HepG2 (cell line): ENCODE measurements around the gene GSDME. TPM values are rescaled to one million over a fixed set of nuclear protein-coding genes. Genes with fewer than 3 reads are reported as not detected.

Experiments used
- ATAC-seq: fragments of 200-7000 bp; cut with Tn5 transposase; 3 replicates; pipeline ENCODE4 v1.9.1; 2020; ENCODE audit warnings: mild to moderate bottlenecking, moderate library complexity
- BruUV-seq: library from RNA; stranded (reverse); fragments of 400-500 nt; replicated peaks from 2 replicates; lab custom pipeline; 2021; lab: Mats Ljungman, UMichigan
- CTCF ChIA-PET: fragments of 300-600 bp; formaldehyde crosslinking; extraction: SDS; loops from one replicate; lab custom pipeline; 2021; ENCODE audit warnings: low total read pairs, inconsistent platforms, low intra/inter-chr PET ratio; lab: Yijun Ruan, JAX
- POLR2A ChIA-PET: fragments of 350-600 bp; sonication (Branson Sonifier 250); formaldehyde crosslinking; loops from one replicate; lab custom pipeline; 2020; ENCODE audit warnings: antibody characterized with exemption, inconsistent platforms; lab: Yijun Ruan, JAX
- DNase-seq: peaks from one replicate; pipeline ENCODE4 v3.0.0-alpha.2; 2015; ENCODE audit warnings: low spot score
- FAIRE-seq: peaks from 3 replicates; lab custom pipeline; 2011; peaks lifted over from hg19 to GRCh38; lab: Jason Lieb, UNC
- H2AFZ ChIP-seq: one replicate; pipeline ENCODE4 v1.6.1; 2011; ENCODE audit warnings: low read length, inconsistent platforms
- H3K27ac ChIP-seq: fragments of 300-600 bp; 3 replicates; pipeline ENCODE4 v1.8.0; 2011; ENCODE audit warnings: mixed run types, mild to moderate bottlenecking, mixed read lengths, low read length, inconsistent platforms; ENCODE audit not compliant: insufficient read depth; ENCODE audit errors: extremely low read length
- H3K27me3 ChIP-seq, 2 experiments: fragments of 200-600 bp in 1 of 2; 2 replicates in 1 of 2; 3 replicates in 1 of 2; pipeline versions ENCODE4 v1.6.0 to v1.8.0; 2011; ENCODE audit warnings: low read length in 2 of 2, mild to moderate bottlenecking in 2 of 2, moderate library complexity in 2 of 2, inconsistent platforms in 1 of 2; ENCODE audit not compliant: insufficient read depth in 2 of 2, control insufficient read depth in 1 of 2
- H3K36me3 ChIP-seq, 2 experiments: fragments of 200-600 bp in 1 of 2; replicated peaks in 1 of 2; 2 replicates in 1 of 2; 3 replicates in 1 of 2; pipeline versions ENCODE4 v1.5.1 to v1.8.0; 2011; ENCODE audit warnings: low read length in 2 of 2, inconsistent platforms in 1 of 2; ENCODE audit not compliant: insufficient read depth in 2 of 2, control insufficient read depth in 1 of 2
- H3K4me1 ChIP-seq: 2 replicates; pipeline ENCODE4 v1.5.1; 2012; ENCODE audit warnings: low read length, inconsistent platforms; ENCODE audit not compliant: insufficient read depth
- H3K4me2 ChIP-seq: 2 replicates; pipeline ENCODE4 v1.6.0; 2011; ENCODE audit warnings: low read depth, low read length, inconsistent platforms
- H3K4me3 ChIP-seq, 3 experiments: fragments of 200-600 bp in 1 of 3; sonication (generic), shearing (Covaris generic) in 1 of 3; replicated peaks in 1 of 3; 2 replicates each; pipeline ENCODE4 v1.5.1; 2011 to 2016; ENCODE audit warnings: low read length in 3 of 3, inconsistent platforms in 2 of 3, low read depth in 2 of 3, mild to moderate bottlenecking in 2 of 3, control low read depth in 1 of 3, mixed read lengths in 1 of 3; ENCODE audit not compliant: insufficient read depth in 1 of 3
- H3K79me2 ChIP-seq: one replicate; pipeline ENCODE4 v1.6.1; 2011; ENCODE audit warnings: low read length, inconsistent platforms; ENCODE audit not compliant: insufficient read depth
- H3K9ac ChIP-seq: 2 replicates; pipeline ENCODE4 v1.6.0; 2011; ENCODE audit warnings: mild to moderate bottlenecking, low read depth, low read length, inconsistent platforms; ENCODE audit not compliant: insufficient read depth
- H3K9me3 ChIP-seq: 2 replicates; pipeline ENCODE4 v1.5.1; 2012; ENCODE audit warnings: mild to moderate bottlenecking, low read length
- H4K20me1 ChIP-seq: 2 replicates; pipeline ENCODE4 v1.6.0; 2011; ENCODE audit warnings: inconsistent platforms, mild to moderate bottlenecking, low read length, moderate library complexity; ENCODE audit not compliant: insufficient read depth
- CHCHD3 ChIP-seq: sonication (generic); formaldehyde crosslinking; IDR thresholded peaks from 2 replicates; pipeline ENCODE4 v1.8.0; 2022; ENCODE audit warnings: mild to moderate bottlenecking, missing genetic modification reagents, moderate library complexity
- DPF2 ChIP-seq: sonication (generic); formaldehyde crosslinking; IDR thresholded peaks from 2 replicates; pipeline ENCODE4 v1.4.0; 2020; ENCODE audit warnings: mild to moderate bottlenecking, low read depth, missing genetic modification reagents, borderline replicate concordance
- JDP2 ChIP-seq: sonication (generic); formaldehyde crosslinking; IDR thresholded peaks from 2 replicates; pipeline ENCODE4 v1.8.1; 2022; ENCODE audit warnings: missing genetic modification reagents, borderline replicate concordance
- NBN ChIP-seq: fragments of 450-650 bp; conservative IDR thresholded peaks from 2 replicates; pipeline ENCODE4 v1.6.1; 2017
- PHF5A ChIP-seq: IDR thresholded peaks from one replicate; pipeline ENCODE4 v1.6.1; 2018; ENCODE audit warnings: low read depth, missing genetic modification reagents; ENCODE audit not compliant: unreplicated experiment
- RAD21 ChIP-seq: fragments of 450-650 bp; formaldehyde crosslinking; IDR thresholded peaks from 2 replicates; pipeline ENCODE4 v1.5.0; 2020; ENCODE audit warnings: mild to moderate bottlenecking
- RFX5 ChIP-seq: IDR thresholded peaks from 2 replicates; pipeline ENCODE4 v1.6.1; 2011; ENCODE audit warnings: low read depth, low read length, improper control_type of control experiment
- SETDB1 ChIP-seq: sonication (generic); formaldehyde crosslinking; IDR thresholded peaks from 2 replicates; pipeline ENCODE4 v1.5.1; 2020; ENCODE audit warnings: missing genetic modification reagents, mild to moderate bottlenecking, borderline replicate concordance
- SMARCE1 ChIP-seq: fragments of 450-650 bp; IDR thresholded peaks from 2 replicates; pipeline ENCODE4 v1.6.1; 2017; ENCODE audit warnings: borderline replicate concordance
- ZHX1 ChIP-seq: sonication (generic); formaldehyde crosslinking; IDR thresholded peaks from 2 replicates; pipeline ENCODE4 v1.8.1; 2022; ENCODE audit warnings: low read depth, mild to moderate bottlenecking, missing genetic modification reagents
- ZNF230 ChIP-seq: sonication (generic); formaldehyde crosslinking; IDR thresholded peaks from 2 replicates; pipeline ENCODE4 v1.4.0; 2020; ENCODE audit warnings: mild to moderate bottlenecking, missing genetic modification reagents
- ZNF672 ChIP-seq: sonication (generic); formaldehyde crosslinking; IDR thresholded peaks from 2 replicates; pipeline ENCODE4 v1.8.1; 2022; ENCODE audit warnings: missing genetic modification reagents
- ZNF703 ChIP-seq: sonication (generic); formaldehyde crosslinking; IDR thresholded peaks from 2 replicates; pipeline ENCODE4 v1.5.1; 2020; ENCODE audit warnings: missing genetic modification reagents, mild to moderate bottlenecking, moderate library complexity, borderline replicate concordance
- ZNF816 ChIP-seq: sonication (generic); formaldehyde crosslinking; IDR thresholded peaks from 2 replicates; pipeline ENCODE4 v1.8.0; 2022; ENCODE audit warnings: missing genetic modification reagents, mild to moderate bottlenecking, borderline replicate concordance
- ZNF891 ChIP-seq: sonication (generic); formaldehyde crosslinking; IDR thresholded peaks from 2 replicates; pipeline ENCODE4 v1.5.0; 2020; ENCODE audit warnings: mild to moderate bottlenecking, missing genetic modification reagents
- WGBS: methylation state at CpG from one replicate; pipeline ENCODE4 v1.1.6; 2017; ENCODE audit warnings: low lambda C conversion rate; 5-methylcytosine and 5-hydroxymethylcytosine counted together
- in situ Hi-C: cut with HindIII; loops from 2 replicates; pipeline ENCODE4 v1.10.0; 2017; ENCODE audit warnings: low pct_unique_long_range_greater_than_20kb; ENCODE audit not compliant: extremely low pct_ligation_motif_present
- intact Hi-C: fragments of 100-400 bp; cut with micrococcal nuclease; formaldehyde crosslinking; loops from one replicate; pipeline ENCODE4 v1.10.0; 2022; ENCODE audit not compliant: unreplicated experiment
- polyA plus RNA-seq, 8 experiments: library from polyadenylated mRNA; depleted of rRNA in 3 of 8; stranded (reverse) in 7 of 8; unstranded in 1 of 8; fragments of >200 nt; fragmentation: Illumina TruSeq in 4 of 8; extraction: Trizol in 4 of 8; gene quantifications; 2 replicates each; pipeline versions ENCODE4 v1.2.1 to v1.2.3, GENCODE V29; 2011 to 2016; ENCODE audit warnings: low read depth in 4 of 8, missing spikeins in 1 of 8, mixed read lengths in 1 of 8; ENCODE audit not compliant: insufficient read depth in 1 of 8
- total RNA-seq, 5 experiments: library from RNA; depleted of rRNA; stranded (reverse); fragments of >200 nt; fragmentation: Illumina TruSeq; extraction: Trizol; gene quantifications; 2 replicates each; pipeline ENCODE4 v1.2.3, GENCODE V29; 2016; ENCODE audit warnings: low read depth in 1 of 5

The GSDME gene
- total and polyA plus RNA-seq, 2 of the 13 experiments (the other 11 are each of a cell fraction or from before 2014, with no cell fraction given), result 19.2 to 28.2 TPM

GRCh38 chr7:24741679-24742505, 15.4 kb downstream of the GSDME start:
- intact Hi-C loops (no loop called here), in situ Hi-C loops (no loop called here)
- DNase-seq, result no peak
- no peak overlapping the region for H2AFZ ChIP-seq
- TF ChIP-seq SETDB1 (CRISPR knock-in tag), result no peak
- TF ChIP-seq DPF2, result no peak
- TF ChIP-seq RFX5, result no peak
- no peak for TF ChIP-seq ZHX1 (CRISPR knock-in tag)
- TF ChIP-seq SMARCE1, result no peak
- no peak for TF ChIP-seq NBN
- no peak for TF ChIP-seq RAD21 (CRISPR knock-in tag)
- no peak for TF ChIP-seq ZNF230
- TF ChIP-seq ZNF703 (CRISPR knock-in tag), result no peak
- TF ChIP-seq CHCHD3 (CRISPR knock-in tag), result no peak
- no peak for TF ChIP-seq JDP2 (CRISPR knock-in tag)
- TF ChIP-seq ZNF891 (CRISPR knock-in tag), result no peak
- TF ChIP-seq PHF5A (CRISPR knock-in tag), result no peak
- TF ChIP-seq ZNF816, result no peak
- no peak for TF ChIP-seq ZNF672 (CRISPR knock-in tag)
- FAIRE-seq, result no peak
- ChIA-PET POLR2A (no interaction called here), CTCF (no interaction called here)
- H3K27ac ChIP-seq, result no peak overlapping the region
- no peaks in the 10 kb centered on the region for H3K79me2 ChIP-seq
- H3K36me3 ChIP-seq, result peaks cover 0 to 8% of the 10 kb centered on the region in 2 experiments; a peak in 4 of 5 replicates
- no peak for ATAC-seq
- H3K9me3 ChIP-seq, result peaks cover 7% of the 10 kb centered on the region
- H3K4me3 ChIP-seq, result no peak overlapping the region
- no peaks in the 10 kb centered on the region for H4K20me1 ChIP-seq
- H3K9ac ChIP-seq, result no peak overlapping the region
- H3K4me2 ChIP-seq, result no peak overlapping the region
- no peaks in the 10 kb centered on the region for H3K27me3 ChIP-seq
- BruUV-seq, result no TSS peak
- H3K4me1 ChIP-seq, result no peaks in the 10 kb centered on the region
- WGBS, result 92% methylated on average over 14 of the region's 14 CpGs
